CD4-positive, alpha-beta T cell treated with Interleukin-10 for 1 hour (primary cell): ENCODE measurements around the gene CCDC158.
"Not testable (repeated sequence)": the region's sequence is repeated elsewhere in the genome, so short reads cannot be mapped to it uniquely, and the experiment has no call there.

ENCODE experiments used
- DNase-seq: peaks from one replicate; pipeline ENCODE4 v3.0.0-alpha.2; 2020

CCDC158 gene

GRCh38 chr4:76426272-76426671 is 5.3 kb upstream of the CCDC158 start:
- DNase-seq: no peak

- DNase-seq: not testable (repeated sequence)
Measured at GRCh38 chr4:76423159-76423558, 2.2 kb upstream of the CCDC158 start.

GRCh38 chr4:76420188-76420761 is 666 bp downstream of the CCDC158 start:
- DNase-seq: no peak

GRCh38 chr4:76410636-76411035 is 10.3 kb downstream of the CCDC158 start:
- DNase-seq: no peak

GRCh38 chr4:76407440-76408119 is 13.4 kb downstream of the CCDC158 start:
- DNase-seq: no peak

- DNase-seq: no peak
Measured at GRCh38 chr4:76406081-76406480, 14.9 kb downstream of the CCDC158 start.

GRCh38 chr4:76401654-76402053 is 19.3 kb downstream of the CCDC158 start:
- DNase-seq: no peak

- DNase-seq: no peak
Measured at GRCh38 chr4:76388160-76388908, 32.6 kb downstream of the CCDC158 start.

GRCh38 chr4:76386566-76387305 is 34.2 kb downstream of the CCDC158 start:
- no peak for DNase-seq

GRCh38 chr4:76385974-76386373 is 35.0 kb downstream of the CCDC158 start:
- DNase-seq: no peak

- DNase-seq: no peak
Measured at GRCh38 chr4:76384052-76384451, 36.9 kb downstream of the CCDC158 start.

GRCh38 chr4:76383001-76383400 is 37.9 kb downstream of the CCDC158 start:
- DNase-seq: no peak

GRCh38 chr4:76381986-76382385 is 39.0 kb downstream of the CCDC158 start:
- DNase-seq: no peak

- no peak for DNase-seq
Measured at GRCh38 chr4:76380561-76380960, 40.4 kb downstream of the CCDC158 start.

- peak; percentile 42 for DNase-seq
Measured at GRCh38 chr4:76377911-76378310, 43.0 kb downstream of the CCDC158 start.

GRCh38 chr4:76377481-76377901 is 43.5 kb downstream of the CCDC158 start:
- DNase-seq: no peak

GRCh38 chr4:76376534-76376933 is 44.4 kb downstream of the CCDC158 start:
- DNase-seq: no peak

GRCh38 chr4:76375703-76376102 is 45.2 kb downstream of the CCDC158 start:
- DNase-seq: no peak

- no peak for DNase-seq
Measured at GRCh38 chr4:76374798-76375197, 46.1 kb downstream of the CCDC158 start.

GRCh38 chr4:76373919-76374552 is 46.9 kb downstream of the CCDC158 start:
- no peak for DNase-seq

GRCh38 chr4:76366737-76367136 is 54.2 kb downstream of the CCDC158 start:
- DNase-seq: no peak

GRCh38 chr4:76365636-76366035 is 55.3 kb downstream of the CCDC158 start:
- no peak for DNase-seq

- no peak for DNase-seq
Measured at GRCh38 chr4:76364763-76365162, 56.2 kb downstream of the CCDC158 start.
